A549 treated with AZD9567 at 1 μM for 4 hours (cell line): ENCODE measurements around the gene PAN2. TPM values are rescaled to one million over a fixed set of nuclear protein-coding genes. Genes with fewer than 3 reads are reported as not detected.

Source experiments
- total RNA-seq: library from RNA; stranded (reverse); fragments of 200-300 nt; extraction: Qiagen RNA extraction; gene quantifications from 5 replicates; pipeline ENCODE4 v1.2.3, GENCODE V29; 2022; ENCODE audit not compliant: insufficient read depth

Gene PAN2
- 9.8 to 17.7 TPM (median 14.8 TPM) in 5 replicates for total RNA-seq

GRCh38 chr12:56333679-56334489 lies at the start of gene PAN2:
Gene PAN2 (minus strand): TSS chr12:56334000. CDS start chr12:56333094, 906 bp downstream.

GRCh38 chr12:56362130-56363059 lies 28.6 kb upstream of the PAN2 start, which contains the start of gene APOF:
Gene APOF (minus strand): TSS chr12:56362857. CDS start chr12:56362745, 112 bp downstream.

GRCh38 chr12:56359851-56360767 lies 26.3 kb upstream of the PAN2 start, which contains the start of gene STAT2:
Gene STAT2 (minus strand): TSS chr12:56360107. CDS start chr12:56356571, 3,536 bp downstream.

GRCh38 chr12:56338308-56339157 lies 4.7 kb upstream of the PAN2 start, which contains the start of gene IL23A:
Gene IL23A (plus strand): TSS chr12:56338884. CDS start chr12:56339045, 161 bp downstream.

GRCh38 chr12:56315622-56316473 lies 18.0 kb downstream of the PAN2 start, which contains the start of gene CNPY2:
Gene CNPY2 (minus strand): TSS chr12:56315988. CDS start chr12:56315217, 771 bp downstream.

GRCh38 chr12:56299853-56300643 lies 33.8 kb downstream of the PAN2 start, which contains the start of gene CS:
Gene CS (minus strand): TSS chr12:56300330. CDS start chr12:56300201, 129 bp downstream.

GRCh38 chr12:56266693-56267442 lies 66.9 kb downstream of the PAN2 start, which contains the start of gene COQ10A:
Gene COQ10A (plus strand): TSS chr12:56266942. CDS start chr12:56267119, 177 bp downstream.

Other genes with a start within 250 kb of the PAN2 start
- gene PA2G4, start 229.4 kb downstream of the PAN2 start, total RNA-seq: 280 to 304 TPM (median 287 TPM) in 5 replicates
- 3,768 to 6,003 TPM (median 5,882 TPM) in 5 replicates for gene RPL41, start 217.4 kb downstream of the PAN2 start, total RNA-seq
- 2.7 to 3.5 TPM (median 3.0 TPM) in 5 replicates for gene ZC3H10, start 215.7 kb downstream of the PAN2 start, total RNA-seq
- gene ESYT1, start 205.7 kb downstream of the PAN2 start, total RNA-seq: 59.9 to 76.2 TPM (median 68.0 TPM) in 5 replicates
- 45.1 to 79.4 TPM (median 77.9 TPM) in 5 replicates for gene MYL6B, start 181.4 kb downstream of the PAN2 start, total RNA-seq
- 2,096 to 2,356 TPM (median 2,204 TPM) in 5 replicates for gene MYL6, start 175.6 kb downstream of the PAN2 start, total RNA-seq
- 27.9 to 36.9 TPM (median 34.1 TPM) in 5 replicates for gene SMARCC2, start 144.5 kb downstream of the PAN2 start, total RNA-seq
- 22.1 to 27.6 TPM (median 26.5 TPM) in 5 replicates for gene RNF41, start 112.1 kb downstream of the PAN2 start, total RNA-seq
- 41.7 to 59.8 TPM (median 56.8 TPM) in 5 replicates for gene NABP2, start 109.7 kb downstream of the PAN2 start, total RNA-seq
- gene SLC39A5, start 103.9 kb downstream of the PAN2 start, total RNA-seq: 0.09 to 0.13 TPM in 2 of 5 replicates, not detected in the others
- gene ANKRD52, start 75.6 kb downstream of the PAN2 start, total RNA-seq: 35.1 to 49.3 TPM (median 47.5 TPM) in 5 replicates
- 12.7 to 20.1 TPM (median 19.6 TPM) in 5 replicates for gene COQ10A, start 67.1 kb downstream of the PAN2 start, total RNA-seq
- 137 to 190 TPM (median 152 TPM) in 5 replicates for gene CS, start 33.7 kb downstream of the PAN2 start, total RNA-seq
- 98.2 to 156 TPM (median 149 TPM) in 5 replicates for gene CNPY2, start 18.0 kb downstream of the PAN2 start, total RNA-seq
- gene IL23A, start 4.9 kb upstream of the PAN2 start, total RNA-seq: 0.40 to 0.78 TPM (median 0.54 TPM) in 4 of 5 replicates, not detected in the other
- 12.5 to 16.9 TPM (median 14.6 TPM) in 5 replicates for gene STAT2, start 26.1 kb upstream of the PAN2 start, total RNA-seq
- gene APOF, start 28.9 kb upstream of the PAN2 start, total RNA-seq: not detected in 5 replicates
- 36.0 to 39.8 TPM (median 37.4 TPM) in 5 replicates for gene TIMELESS, start 115.4 kb upstream of the PAN2 start, total RNA-seq
- gene MIP, start 120.7 kb upstream of the PAN2 start, total RNA-seq: 0.09 to 0.23 TPM in 2 of 5 replicates, not detected in the others
- 1.4 to 1.8 TPM (median 1.7 TPM) in 5 replicates for gene SPRYD4, start 134.6 kb upstream of the PAN2 start, total RNA-seq
- gene GLS2, start 154.2 kb upstream of the PAN2 start, total RNA-seq: 0.14 to 0.33 TPM (median 0.15 TPM) in 3 of 5 replicates, not detected in the others
- gene RBMS2, start 187.8 kb upstream of the PAN2 start, total RNA-seq: 8.0 to 12.1 TPM (median 8.8 TPM) in 5 replicates